CD4-positive, CD25-positive, alpha-beta regulatory T cell (primary cell): ENCODE results near the gene ZNF844. TPM values are rescaled to one million over a fixed set of nuclear protein-coding genes. Genes with fewer than 3 reads are reported as not detected.

Experiments
- ATAC-seq, 2 donors: fragments of 150-1000 bp; cut with Tn5 transposase; one replicate each; pipeline ENCODE4 v1.10.0; 2021; ENCODE audit warnings: low read depth in 2 of 2, moderate number of reproducible peaks in 2 of 2, moderate library complexity in 1 of 2
- DNase-seq, 3 donors: peaks; one replicate each; pipeline versions ENCODE4 v3.0.0 to v3.0.0-alpha.2; 2012 to 2022; ENCODE audit warnings: mixed read lengths in 1 of 3
- H3K27ac ChIP-seq: one replicate; pipeline ENCODE4 v1.7.0; 2013; ENCODE audit warnings: mild to moderate bottlenecking, low read length; ENCODE audit not compliant: insufficient read depth, poor library complexity, severe bottlenecking
- H3K27me3 ChIP-seq: one replicate; pipeline ENCODE4 v1.7.0; 2013; ENCODE audit warnings: low read length; ENCODE audit not compliant: control insufficient read depth, insufficient read depth
- H3K36me3 ChIP-seq: one replicate; pipeline ENCODE4 v1.7.0; 2013; ENCODE audit warnings: mild to moderate bottlenecking, low read length, moderate library complexity; ENCODE audit not compliant: control insufficient read depth, insufficient read depth
- H3K4me1 ChIP-seq: 2 replicates; pipeline ENCODE4 v1.7.0; 2013; ENCODE audit warnings: mild to moderate bottlenecking, low read length; ENCODE audit not compliant: insufficient read depth, control insufficient read depth, poor library complexity, severe bottlenecking
- H3K4me3 ChIP-seq: one replicate; pipeline ENCODE4 v1.7.0; 2013; ENCODE audit warnings: low read depth, mild to moderate bottlenecking, low read length, moderate library complexity
- H3K9me3 ChIP-seq, 2 experiments: 1 replicate in 1 of 2; 2 replicates in 1 of 2; pipeline ENCODE4 v1.7.0; 2013; ENCODE audit warnings: low read length in 2 of 2, mild to moderate bottlenecking in 1 of 2, moderate library complexity in 1 of 2; ENCODE audit not compliant: control insufficient read depth in 2 of 2
- H3K27ac Mint-ChIP-seq, 3 donors: one replicate each; pipeline ENCODE4 v1.8.0; 2020 to 2022; ENCODE audit warnings: mild to moderate bottlenecking in 3 of 3, mixed read lengths in 3 of 3, moderate library complexity in 2 of 3
- H3K27me3 Mint-ChIP-seq: one replicate; pipeline ENCODE4 v1.8.0; 2022; ENCODE audit warnings: mild to moderate bottlenecking, mixed read lengths
- H3K36me3 Mint-ChIP-seq: one replicate; pipeline ENCODE4 v1.8.0; 2020; ENCODE audit warnings: mixed read lengths
- H3K4me1 Mint-ChIP-seq, 4 donors: one replicate each; pipeline ENCODE4 v1.8.0; 2020 to 2022; ENCODE audit warnings: mixed read lengths in 4 of 4, mild to moderate bottlenecking in 1 of 4
- H3K4me3 Mint-ChIP-seq, 4 donors: one replicate each; pipeline ENCODE4 v1.8.0; 2020 to 2022; ENCODE audit warnings: mild to moderate bottlenecking in 4 of 4, mixed read lengths in 4 of 4, moderate library complexity in 3 of 4
- H3K9me3 Mint-ChIP-seq, 7 donors: one replicate each; pipeline ENCODE4 v1.8.0; 2020 to 2022; ENCODE audit warnings: mixed read lengths in 7 of 7, mild to moderate bottlenecking in 3 of 7, moderate library complexity in 2 of 7
- polyA plus RNA-seq, 4 donors: library from polyadenylated mRNA; unstranded; fragments of 300-500 nt; fragmentation: Illumina TruSeq; gene quantifications; one replicate each; pipeline ENCODE4 v1.2.3, GENCODE V29; 2021
- total RNA-seq: library from RNA; stranded (reverse); gene quantifications from one replicate; pipeline ENCODE4 v1.2.3, GENCODE V29; 2022

ZNF844 gene
- total and polyA plus RNA-seq, 5 donors from 2014 or later = 1.1 to 5.0 (median 2.4) TPM

GRCh38 chr19:12042893-12043292 is 21.6 kb upstream of the ZNF844 start:
- H3K27ac Mint-ChIP-seq = no peak overlapping the region
- H3K4me1 Mint-ChIP-seq = no peaks in the 10 kb centered on the region
- ATAC-seq = no peak
- Histone ChIP-seq H3K27me3 (no peaks in the 10 kb centered on the region), H3K27ac (no peak overlapping the region), H3K4me3 (no peak overlapping the region), H3K4me1 (no peaks in the 10 kb centered on the region), H3K36me3 (peaks cover 3% of the 10 kb centered on the region), H3K9me3 (peaks cover 38 to 55% of the 10 kb centered on the region in 2 experiments)
- no peak overlapping the region for H3K4me3 Mint-ChIP-seq
- no peak for DNase-seq
- no peaks in the 10 kb centered on the region for H3K36me3 Mint-ChIP-seq
- H3K27me3 Mint-ChIP-seq = no peaks in the 10 kb centered on the region
- H3K9me3 Mint-ChIP-seq = peaks cover 0 to 42% (median 18%) of the 10 kb centered on the region in 7 donors

GRCh38 chr19:12043752-12044422 is 20.6 kb upstream of the ZNF844 start:
- peaks cover 39 to 55% of the 10 kb centered on the region in 2 experiments for H3K9me3 ChIP-seq

GRCh38 chr19:12047868-12048267 is 16.7 kb upstream of the ZNF844 start:
- ATAC-seq (no peak), DNase-seq (no peak)
- H3K9me3 Mint-ChIP-seq = peaks cover 0 to 36% (median 17%) of the 10 kb centered on the region in 7 donors
- Histone ChIP-seq H3K36me3 (peaks cover 3% of the 10 kb centered on the region), H3K27ac (no peak overlapping the region), H3K4me3 (no peak overlapping the region), H3K4me1 (peaks cover 8% of the 10 kb centered on the region), H3K9me3 (peaks cover 29 to 38% of the 10 kb centered on the region in 2 experiments), H3K27me3 (no peaks in the 10 kb centered on the region)
- H3K4me1 Mint-ChIP-seq = peaks cover 4 to 12% (median 5%) of the 10 kb centered on the region in 4 donors
- peaks cover 6% of the 10 kb centered on the region for H3K27me3 Mint-ChIP-seq
- no peak overlapping the region for H3K4me3 Mint-ChIP-seq
- H3K36me3 Mint-ChIP-seq = no peaks in the 10 kb centered on the region
- H3K27ac Mint-ChIP-seq = no peak overlapping the region

More at GRCh38 chr19:12043752-12044422, 20.6 kb upstream of the ZNF844 start:
- Mint-ChIP-seq H3K4me1 (no peaks in the 10 kb centered on the region), H3K9me3 (peaks cover 0 to 42% (median 16%) of the 10 kb centered on the region in 7 donors), H3K27ac (no peak overlapping the region), H3K4me3 (no peak overlapping the region), H3K27me3 (no peaks in the 10 kb centered on the region), H3K36me3 (no peaks in the 10 kb centered on the region)
- no peak for DNase-seq
- H3K27me3 ChIP-seq = no peaks in the 10 kb centered on the region
- H3K27ac ChIP-seq = no peak overlapping the region
- H3K4me3 ChIP-seq = no peak overlapping the region
- H3K4me1 ChIP-seq = no peaks in the 10 kb centered on the region
- ATAC-seq = no peak
- peaks cover 3% of the 10 kb centered on the region for H3K36me3 ChIP-seq

- H3K27me3 ChIP-seq = no peaks in the 10 kb centered on the region
- Mint-ChIP-seq H3K27me3 (peaks cover 26% of the 10 kb centered on the region), H3K36me3 (no peaks in the 10 kb centered on the region), H3K27ac (peak overlapping the region in 1 of 3 donors; percentile 9), H3K4me3 (peak overlapping the region; percentile 74 to 86 (median 78)), H3K4me1 (peaks cover 4 to 16% (median 12%) of the 10 kb centered on the region in 4 donors), H3K9me3 (peaks cover 0 to 15% (median 2%) of the 10 kb centered on the region in 7 donors)
- no peak overlapping the region for H3K27ac ChIP-seq
- peaks cover 3 to 8% of the 10 kb centered on the region in 2 experiments for H3K9me3 ChIP-seq
- ATAC-seq (no peak), DNase-seq (no peak)
- H3K36me3 ChIP-seq = no peaks in the 10 kb centered on the region
- H3K4me1 ChIP-seq = peaks cover 11% of the 10 kb centered on the region
- peak overlapping the region; percentile 59 for H3K4me3 ChIP-seq
These were observed 12.4 kb upstream of the ZNF844 start for GRCh38 chr19:12052091-12052496.

- no peak within 1 kb of the TSS for H3K27ac ChIP-seq
- H3K4me3 ChIP-seq = peak within 1 kb of the TSS; percentile 59
- Mint-ChIP-seq H3K36me3 (no peaks in the 10 kb centered on the region), H3K4me1 (peaks cover 4 to 16% (median 12%) of the 10 kb centered on the region in 4 donors), H3K27me3 (peaks cover 26% of the 10 kb centered on the region), H3K9me3 (peaks cover 0 to 12% (median 2%) of the 10 kb centered on the region in 7 donors), H3K4me3 (peak within 1 kb of the TSS; percentile 74 to 87 (median 82)), H3K27ac (peak within 1 kb of the TSS; percentile 18 to 74 (median 60))
- H3K36me3 ChIP-seq = no peaks in the 10 kb centered on the region
- no peaks in the 10 kb centered on the region for H3K27me3 ChIP-seq
- ATAC-seq (peak; percentile 76 to 79), DNase-seq (peak in 2 of 3 donors; percentile 17 to 73)
- peaks cover 11% of the 10 kb centered on the region for H3K4me1 ChIP-seq
- peaks cover 2% of the 10 kb centered on the region in 2 experiments for H3K9me3 ChIP-seq
These were observed 11.9 kb upstream of the ZNF844 start, which contains the start of gene ZNF878 for GRCh38 chr19:12052497-12053169. Gene ZNF878 (minus strand): TSS chr19:12052961. CDS start chr19:12052801, 160 bp downstream.

GRCh38 chr19:12055784-12056183 is 8.7 kb upstream of the ZNF844 start:
- H3K36me3 ChIP-seq = no peaks in the 10 kb centered on the region
- H3K9me3 ChIP-seq = no peaks in the 10 kb centered on the region
- H3K27ac Mint-ChIP-seq = no peak overlapping the region
- H3K4me3 ChIP-seq = no peak overlapping the region
- no peaks in the 10 kb centered on the region for H3K27me3 ChIP-seq
- H3K9me3 Mint-ChIP-seq = peaks cover 0 to 2% (median 0%) of the 10 kb centered on the region in 7 donors
- DNase-seq = no peak
- ATAC-seq = no peak
- H3K27me3 Mint-ChIP-seq = peaks cover 26% of the 10 kb centered on the region
- H3K36me3 Mint-ChIP-seq = no peaks in the 10 kb centered on the region
- peaks cover 4 to 25% (median 15%) of the 10 kb centered on the region in 4 donors for H3K4me1 Mint-ChIP-seq
- no peak overlapping the region for H3K4me3 Mint-ChIP-seq
- H3K27ac ChIP-seq = no peak overlapping the region
- peaks cover 11% of the 10 kb centered on the region for H3K4me1 ChIP-seq

- DNase-seq = no peak
- H3K4me1 Mint-ChIP-seq = no peaks in the 10 kb centered on the region
- no peaks in the 10 kb centered on the region for H3K27me3 Mint-ChIP-seq
- Histone ChIP-seq H3K36me3 (peaks cover 25% of the 10 kb centered on the region), H3K4me3 (no peak overlapping the region), H3K4me1 (no peaks in the 10 kb centered on the region), H3K9me3 (peaks cover 64 to 91% of the 10 kb centered on the region in 2 experiments), H3K27me3 (no peaks in the 10 kb centered on the region), H3K27ac (no peak overlapping the region)
- no peak for ATAC-seq
- H3K9me3 Mint-ChIP-seq = peaks cover 0 to 71% (median 27%) of the 10 kb centered on the region in 7 donors
- H3K36me3 Mint-ChIP-seq = peaks cover 32% of the 10 kb centered on the region
- H3K27ac Mint-ChIP-seq = no peak overlapping the region
- H3K4me3 Mint-ChIP-seq = no peak overlapping the region
These were observed 11.1 kb downstream of the ZNF844 start for GRCh38 chr19:12075538-12076139.
